Psoas muscle (tissue), 8 donors: ENCODE measurements around the gene TMEM258. TPM values are rescaled to one million over a fixed set of nuclear protein-coding genes. Genes with fewer than 3 reads are reported as not detected.

ENCODE experiments used
- ATAC-seq, 4 donors: fragments of 200-7000 bp; cut with Tn5 transposase; one replicate each; pipeline ENCODE4 v1.9.1; 2020; ENCODE audit warnings: moderate library complexity in 3 of 4, mild to moderate bottlenecking in 2 of 4
- DNase-seq, 2 donors: peaks; one replicate each; pipeline ENCODE4 v3.0.0-alpha.2; 2020
- H3K27ac ChIP-seq: fragments of 200-600 bp; one replicate; pipeline ENCODE4 v1.8.0; 2022
- H3K27me3 ChIP-seq, 3 donors: fragments of 200-600 bp in 1 of 3; one replicate each; pipeline versions ENCODE4 v1.6.1 to v1.8.0; 2013 to 2022; ENCODE audit warnings: low read length in 2 of 3, mild to moderate bottlenecking in 2 of 3, moderate library complexity in 1 of 3; ENCODE audit not compliant: insufficient read depth in 3 of 3
- H3K36me3 ChIP-seq, 2 donors: fragments of 200-600 bp in 1 of 2; one replicate each; pipeline versions ENCODE4 v1.6.1 to v1.8.0; 2013 to 2022; ENCODE audit warnings: low read depth in 1 of 2, mild to moderate bottlenecking in 1 of 2, moderate library complexity in 1 of 2; ENCODE audit not compliant: insufficient read depth in 1 of 2
- H3K4me1 ChIP-seq: fragments of 200-600 bp; one replicate; pipeline ENCODE4 v1.8.0; 2022
- H3K4me3 ChIP-seq: fragments of 200-600 bp; one replicate; pipeline ENCODE4 v1.8.0; 2022; ENCODE audit warnings: mild to moderate bottlenecking
- H3K9me3 ChIP-seq: fragments of 200-600 bp; one replicate; pipeline ENCODE4 v1.8.0; 2022
- CTCF ChIP-seq: fragments of 200-600 bp; IDR thresholded peaks from one replicate; pipeline ENCODE4 v1.8.0; 2022; ENCODE audit warnings: antibody characterized with exemption
- WGBS, 3 donors: extraction: QIAGEN DNeasy Blood & Tissue Kit; methylation state at CpG; one replicate each; pipeline versions ENCODE4 v1.1.6 to v1.1.7; 2013; 5-methylcytosine and 5-hydroxymethylcytosine counted together
- intact Hi-C, 2 donors: fragments of 100-400 bp; cut with DNase I; formaldehyde crosslinking; loops; one replicate each; pipeline versions ENCODE4 v1.11.0 to v1.14.2; 2022
- polyA plus RNA-seq, 3 donors: library from polyadenylated mRNA; stranded (reverse); fragments of 200-250 nt; gene quantifications; one replicate each; pipeline ENCODE4 v1.2.3, GENCODE V29; 2013
- total RNA-seq, 4 donors: library from RNA; stranded (reverse); fragmentation: NEBNext Ultra II Directional in 2 of 4; extraction: Animal tissue kit (Norgen Biotek cat#: 25700) in 2 of 4; gene quantifications; one replicate each; pipeline versions ENCODE4 v1.2.1 to v1.2.4, GENCODE V29; 2021 to 2023
- donor health status: healthy with polysubstance abuse.
- donor health status: DM: no; HTN: no; CAD: no; lungs with moderate emphysema.
- donor health status: Bipolar disorder and iron deficiency.
- donor health status: healthy.
- donor health status: DM: yes; HTN: yes; CAD: no.
- donor health status: DM: no; HTN: no; CAD: no.
- donor health status: DM: no; HTN: no; CAD: no.
- donor health status: DM: yes; HTN: yes; CAD: no.

Gene TMEM258
- total and polyA plus RNA-seq, 7 donors, result 76.0 to 177 (median 93.2) TPM

- Histone ChIP-seq H3K4me1 (peaks cover 13% of the 10 kb centered on the region), H3K36me3 (peaks cover 0 to 11% of the 10 kb centered on the region in 2 donors), H3K27me3 (no peaks in the 10 kb centered on the region), H3K4me3 (peak overlapping the region; percentile 85), H3K27ac (peak overlapping the region; percentile 92), H3K9me3 (no peaks in the 10 kb centered on the region)
- WGBS, 3 donors, result 1% methylated on average over 49 to 66 of the region's 66 CpGs
- ATAC-seq (peak; percentile 86 to 91 (median 90)), DNase-seq (peak; percentile 97)
- no peak for TF ChIP-seq CTCF
- intact Hi-C loops, result loop anchor here in 1 of 2 donors (5.0 kb wide), 1 partner anchor 77 kb away; the partner anchor contains the start of gene FADS3
Measured at GRCh38 chr11:61814958-61815789, 22.8 kb upstream of the TMEM258 start.

GRCh38 chr11:61814247-61814957, 22.0 kb upstream of the TMEM258 start:
- Histone ChIP-seq H3K27ac (peak overlapping the region; percentile 92), H3K9me3 (no peaks in the 10 kb centered on the region), H3K4me1 (peaks cover 13% of the 10 kb centered on the region), H3K36me3 (peaks cover 0 to 19% of the 10 kb centered on the region in 2 donors), H3K27me3 (no peaks in the 10 kb centered on the region), H3K4me3 (peak overlapping the region; percentile 85)
- peak in 1 of 2 donors; percentile 39 for DNase-seq
- 74 to 77% (median 76%) methylated on average over 16 of the region's 16 CpGs for WGBS, 3 donors
- no peak for ATAC-seq
- TF ChIP-seq CTCF, result no peak
- intact Hi-C loops, result no loop called here

- Histone ChIP-seq H3K4me1 (peaks cover 13% of the 10 kb centered on the region), H3K36me3 (peaks cover 0 to 29% of the 10 kb centered on the region in 2 donors), H3K27me3 (no peaks in the 10 kb centered on the region), H3K4me3 (no peak overlapping the region), H3K9me3 (no peaks in the 10 kb centered on the region), H3K27ac (no peak overlapping the region)
- DNase-seq (no peak), ATAC-seq (no peak)
- intact Hi-C loops, result no loop called here
- 91 to 98% (median 93%) methylated on average over 4 of the region's 4 CpGs for WGBS, 3 donors
- TF ChIP-seq CTCF, result no peak
Measured at GRCh38 chr11:61812736-61813411, 20.5 kb upstream of the TMEM258 start.

- H3K4me3 ChIP-seq, result no peak overlapping the region
- peaks cover 9% of the 10 kb centered on the region for H3K4me1 ChIP-seq
- no peak for DNase-seq
- peak in 3 of 4 donors; percentile 34 to 56 (median 41) for ATAC-seq
- no peaks in the 10 kb centered on the region for H3K27me3 ChIP-seq
- 57 to 79% (median 74%) methylated on average over 5 of the region's 5 CpGs for WGBS, 3 donors
- TF ChIP-seq CTCF, result no peak
- peaks cover 0 to 32% of the 10 kb centered on the region in 2 donors for H3K36me3 ChIP-seq
- intact Hi-C loops, result no loop called here
- H3K27ac ChIP-seq, result peak overlapping the region; percentile 44
- no peaks in the 10 kb centered on the region for H3K9me3 ChIP-seq
Measured at GRCh38 chr11:61811831-61812230, 19.4 kb upstream of the TMEM258 start.
